Activated naive CD8-positive, alpha-beta T cell treated with anti-CD3 and anti-CD28 coated beads, Interleukin-2, amount 10 ng/mL, durations not matched to agents 7 days and 5 days (primary cell): ENCODE results near the gene KANTR. TPM values are rescaled to one million over a fixed set of nuclear protein-coding genes. Genes with fewer than 3 reads are reported as not detected.
A peak's percentile ranks its signal among the peaks of the same experiment; 100 is the strongest.

Experiments
- ATAC-seq: fragments of 150-1000 bp; cut with Tn5 transposase; one replicate; pipeline ENCODE4 v1.10.0; 2021; ENCODE audit warnings: low read depth, moderate library complexity
- POLR2A ChIA-PET: fragments of 350-600 bp; sonication (Branson Sonifier 250); formaldehyde crosslinking; loops from one replicate; lab custom pipeline; 2021; ENCODE audit warnings: antibody characterized with exemption; lab: Charles Lee
- DNase-seq: peaks from one replicate; pipeline ENCODE4 v3.0.0; 2021
- H3K27ac Mint-ChIP-seq: one replicate; pipeline ENCODE4 v1.8.0; 2022; ENCODE audit warnings: mild to moderate bottlenecking, mixed read lengths
- H3K27me3 Mint-ChIP-seq: one replicate; pipeline ENCODE4 v1.8.0; 2022; ENCODE audit warnings: mild to moderate bottlenecking, moderate library complexity, mixed read lengths
- H3K36me3 Mint-ChIP-seq: one replicate; pipeline ENCODE4 v1.8.0; 2021; ENCODE audit warnings: mild to moderate bottlenecking, mixed read lengths
- H3K4me1 Mint-ChIP-seq: one replicate; pipeline ENCODE4 v1.8.0; 2021; ENCODE audit warnings: mixed read lengths
- H3K4me3 Mint-ChIP-seq: one replicate; pipeline ENCODE4 v1.8.0; 2022; ENCODE audit warnings: mild to moderate bottlenecking, moderate library complexity, mixed read lengths
- H3K9me3 Mint-ChIP-seq: one replicate; pipeline ENCODE4 v1.8.0; 2021; ENCODE audit warnings: mixed read lengths
- total RNA-seq, 2 experiments: library from RNA; stranded (reverse); gene quantifications; one replicate each; pipeline ENCODE4 v1.2.3, GENCODE V29; 2021

Gene KANTR
- total RNA-seq, 2 experiments from 2014 or later: 14.2 to 16.1 TPM

GRCh38 chrX:53086464-53086863 lies 7.5 kb upstream of the KANTR start:
- H3K27me3 Mint-ChIP-seq: no peaks in the 10 kb centered on the region
- H3K27ac Mint-ChIP-seq: no peak overlapping the region
- POLR2A ChIA-PET: no interaction called here
- no peak overlapping the region for H3K4me3 Mint-ChIP-seq
- peaks cover 30% of the 10 kb centered on the region for H3K4me1 Mint-ChIP-seq
- H3K36me3 Mint-ChIP-seq: peaks cover 6% of the 10 kb centered on the region
- ATAC-seq (no peak), DNase-seq (no peak)
- no peaks in the 10 kb centered on the region for H3K9me3 Mint-ChIP-seq

- H3K27ac Mint-ChIP-seq: peak overlapping the region; percentile 21
- DNase-seq (no peak), ATAC-seq (no peak)
- POLR2A ChIA-PET: no interaction called here
- H3K36me3 Mint-ChIP-seq: peaks cover 6% of the 10 kb centered on the region
- no peaks in the 10 kb centered on the region for H3K27me3 Mint-ChIP-seq
- H3K9me3 Mint-ChIP-seq: no peaks in the 10 kb centered on the region
- no peak overlapping the region for H3K4me3 Mint-ChIP-seq
- peaks cover 30% of the 10 kb centered on the region for H3K4me1 Mint-ChIP-seq
These were observed 6.5 kb upstream of the KANTR start for GRCh38 chrX:53087388-53087831.

GRCh38 chrX:53088136-53088974 lies 5.6 kb upstream of the KANTR start:
- POLR2A ChIA-PET: no interaction called here
- ATAC-seq (peak; percentile 69), DNase-seq (peak; percentile 63)
- H3K9me3 Mint-ChIP-seq: no peaks in the 10 kb centered on the region
- peaks cover 26% of the 10 kb centered on the region for H3K4me1 Mint-ChIP-seq
- peaks cover 6% of the 10 kb centered on the region for H3K36me3 Mint-ChIP-seq
- no peaks in the 10 kb centered on the region for H3K27me3 Mint-ChIP-seq
- H3K27ac Mint-ChIP-seq: peak overlapping the region; percentile 86
- peak overlapping the region; percentile 87 for H3K4me3 Mint-ChIP-seq

GRCh38 chrX:53089224-53089842 lies 4.6 kb upstream of the KANTR start:
- Mint-ChIP-seq H3K36me3 (peaks cover 6% of the 10 kb centered on the region), H3K27me3 (no peaks in the 10 kb centered on the region), H3K4me3 (peak overlapping the region; percentile 87), H3K9me3 (no peaks in the 10 kb centered on the region), H3K27ac (no peak overlapping the region), H3K4me1 (peaks cover 19% of the 10 kb centered on the region)
- DNase-seq (no peak), ATAC-seq (no peak)
- POLR2A ChIA-PET: interaction anchor here (0.5 kb wide), 1 partner anchor 20 kb away, joined by 3 read pairs; no protein-coding TSS in a partner anchor

DNA sequence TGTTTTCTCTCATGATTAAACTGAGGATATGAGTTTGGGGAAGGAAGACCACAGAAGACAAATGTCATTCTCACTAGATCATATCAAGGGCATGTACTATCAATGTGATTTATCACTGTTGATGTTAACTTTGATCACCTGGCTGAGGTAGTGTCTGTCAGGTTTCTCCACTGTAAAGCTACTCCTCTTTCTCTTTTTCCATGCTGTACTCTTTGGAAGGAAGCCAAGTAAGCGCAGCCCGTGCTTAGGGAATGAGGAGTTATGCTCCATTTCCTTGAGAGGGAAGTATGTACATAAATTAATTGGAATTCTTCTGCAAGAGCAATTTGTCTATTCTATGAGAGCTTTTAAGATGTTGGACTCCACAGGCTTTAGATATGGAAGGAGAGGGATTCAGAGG lies 4.0 kb upstream of the KANTR start:
- no peak overlapping the region for H3K27ac Mint-ChIP-seq
- DNase-seq: no peak
- peaks cover 20% of the 10 kb centered on the region for H3K4me1 Mint-ChIP-seq
- POLR2A ChIA-PET: no interaction called here
- H3K36me3 Mint-ChIP-seq: peaks cover 6% of the 10 kb centered on the region
- H3K4me3 Mint-ChIP-seq: no peak overlapping the region
- no peaks in the 10 kb centered on the region for H3K27me3 Mint-ChIP-seq
- ATAC-seq: no peak
- no peaks in the 10 kb centered on the region for H3K9me3 Mint-ChIP-seq

DNA sequence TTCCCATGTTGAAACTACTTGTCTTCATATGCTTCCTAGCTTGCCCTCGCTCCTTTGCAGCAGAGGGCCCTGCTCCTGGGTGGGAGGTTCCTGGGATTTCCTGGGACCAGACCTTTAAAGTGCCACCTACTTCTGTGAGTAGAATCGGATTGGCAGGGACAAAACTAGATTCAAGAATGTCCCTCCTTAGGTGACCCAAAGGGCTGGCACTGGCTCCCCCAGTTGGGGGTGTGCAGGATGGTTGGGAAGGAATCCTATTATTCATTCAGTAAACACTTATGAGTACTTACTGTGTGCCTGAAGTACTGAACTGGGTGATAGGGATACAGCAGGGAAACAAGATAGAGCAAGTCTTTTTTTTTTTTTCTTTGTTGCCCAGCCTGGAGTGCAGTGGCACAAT lies 2.6 kb upstream of the KANTR start:
- no peaks in the 10 kb centered on the region for H3K9me3 Mint-ChIP-seq
- ATAC-seq: no peak
- peaks cover 21% of the 10 kb centered on the region for H3K4me1 Mint-ChIP-seq
- POLR2A ChIA-PET: interaction anchor here (0.7 kb wide), 1 partner anchor 331 kb away, joined by 3 read pairs; the partner anchor contains the start of genes RIBC1 and SMC1A
- H3K27ac Mint-ChIP-seq: no peak overlapping the region
- no peak overlapping the region for H3K4me3 Mint-ChIP-seq
- H3K36me3 Mint-ChIP-seq: peaks cover 3% of the 10 kb centered on the region
- no peak for DNase-seq
- H3K27me3 Mint-ChIP-seq: no peaks in the 10 kb centered on the region

GRCh38 chrX:53093177-53093655 lies 726 bp upstream of the KANTR start:
- Mint-ChIP-seq H3K4me3 (peak overlapping the region; percentile 90), H3K27ac (peak overlapping the region; percentile 88), H3K4me1 (peaks cover 17% of the 10 kb centered on the region), H3K27me3 (no peaks in the 10 kb centered on the region), H3K36me3 (peaks cover 3% of the 10 kb centered on the region), H3K9me3 (no peaks in the 10 kb centered on the region)
- peak; percentile 72 for DNase-seq
- POLR2A ChIA-PET: no interaction called here
- peak; percentile 53 for ATAC-seq

- no peaks in the 10 kb centered on the region for H3K27me3 Mint-ChIP-seq
These were observed 602 bp downstream of the KANTR start for GRCh38 chrX:53094582-53094905.

DNA sequence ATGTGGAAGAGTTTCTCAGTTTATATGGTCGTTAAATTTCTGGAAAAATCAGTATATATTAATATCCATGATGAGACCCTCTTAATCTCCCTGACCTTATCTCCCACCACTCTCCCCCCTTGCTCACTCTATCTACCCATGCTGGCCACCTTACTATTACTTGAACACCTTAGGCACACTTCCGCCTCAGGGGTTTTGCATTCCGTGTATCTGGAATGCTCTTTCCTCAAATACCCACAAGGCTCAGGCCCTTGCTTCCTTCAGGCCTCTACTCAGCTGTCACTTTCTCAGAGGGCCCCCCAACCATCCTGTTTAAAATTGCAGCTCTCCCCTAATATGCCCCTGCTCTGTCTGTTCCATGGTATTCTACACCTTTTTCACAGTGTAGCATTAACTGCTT lies 1.9 kb downstream of the KANTR start:
- H3K27me3 Mint-ChIP-seq: no peaks in the 10 kb centered on the region
- H3K9me3 Mint-ChIP-seq: no peaks in the 10 kb centered on the region
- no peak overlapping the region for H3K27ac Mint-ChIP-seq
- ATAC-seq (no peak), DNase-seq (no peak)
- peaks cover 8% of the 10 kb centered on the region for H3K4me1 Mint-ChIP-seq
- no peak overlapping the region for H3K4me3 Mint-ChIP-seq
- H3K36me3 Mint-ChIP-seq: peaks cover 1% of the 10 kb centered on the region
- POLR2A ChIA-PET: interaction anchor here (1.1 kb wide), 1 partner anchor 14 kb away, joined by 3 read pairs; the partner anchor contains the start of gene TSPYL2

More at GRCh38 chrX:53094582-53094905, 602 bp downstream of the KANTR start:
- H3K36me3 Mint-ChIP-seq: peaks cover 1% of the 10 kb centered on the region
- DNase-seq (no peak), ATAC-seq (no peak)
- peaks cover 8% of the 10 kb centered on the region for H3K4me1 Mint-ChIP-seq
- peak overlapping the region; percentile 90 for H3K4me3 Mint-ChIP-seq
- no peaks in the 10 kb centered on the region for H3K9me3 Mint-ChIP-seq
- POLR2A ChIA-PET: interaction anchor here (1.5 kb wide), 1 partner anchor 12 kb away, joined by 10 read pairs; the partner anchor contains the start of gene TSPYL2
- H3K27ac Mint-ChIP-seq: peak overlapping the region; percentile 88

- ATAC-seq (no peak), DNase-seq (no peak)
- Mint-ChIP-seq H3K4me3 (no peak overlapping the region), H3K27me3 (no peaks in the 10 kb centered on the region), H3K36me3 (peaks cover 8% of the 10 kb centered on the region), H3K4me1 (peaks cover 6% of the 10 kb centered on the region), H3K9me3 (no peaks in the 10 kb centered on the region), H3K27ac (no peak overlapping the region)
- POLR2A ChIA-PET: no interaction called here
These were observed 21.1 kb downstream of the KANTR start for GRCh38 chrX:53114864-53115549.

DNA sequence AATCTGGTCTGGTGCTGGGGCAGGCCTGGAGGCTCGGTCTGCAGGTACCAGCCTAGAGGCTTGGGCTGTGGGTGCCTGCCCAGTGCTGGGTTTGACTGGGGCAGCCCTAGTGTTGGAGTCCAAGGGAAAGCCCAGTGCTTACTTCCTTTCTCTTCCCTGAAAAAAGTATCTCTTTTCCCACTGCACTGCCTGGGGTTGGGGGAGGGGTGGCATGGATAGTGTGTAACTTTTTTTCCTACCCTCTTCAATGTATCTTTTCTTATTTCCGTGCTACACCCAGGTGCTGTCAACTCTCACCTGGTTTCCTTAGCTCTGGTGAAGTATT lies 21.6 kb downstream of the KANTR start:
- Mint-ChIP-seq H3K27ac (no peak overlapping the region), H3K9me3 (no peaks in the 10 kb centered on the region), H3K27me3 (no peaks in the 10 kb centered on the region), H3K4me1 (peaks cover 6% of the 10 kb centered on the region), H3K36me3 (peaks cover 8% of the 10 kb centered on the region), H3K4me3 (no peak overlapping the region)
- ATAC-seq (no peak), DNase-seq (no peak)
- POLR2A ChIA-PET: no interaction called here

DNA sequence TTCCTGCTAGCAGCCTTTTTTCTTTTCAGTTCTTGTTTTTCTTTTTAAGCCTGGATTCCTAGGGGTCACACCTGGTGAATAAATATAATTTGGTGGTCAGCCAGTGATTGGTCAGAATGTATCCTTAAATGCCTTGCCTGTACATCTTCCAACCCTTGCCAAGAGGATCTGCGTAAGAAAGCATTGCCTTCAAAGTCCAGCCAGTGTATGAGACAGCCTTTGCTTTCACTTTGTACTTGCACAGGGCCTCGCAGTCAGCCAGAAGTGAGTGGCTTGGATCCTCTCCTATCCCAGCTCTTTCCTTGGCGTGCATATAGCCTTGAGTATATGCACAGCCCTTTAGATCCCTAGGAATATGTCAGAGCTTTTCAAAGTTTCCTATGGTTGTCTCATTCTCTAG lies 22.2 kb downstream of the KANTR start:
- peaks cover 6% of the 10 kb centered on the region for H3K4me1 Mint-ChIP-seq
- no peaks in the 10 kb centered on the region for H3K9me3 Mint-ChIP-seq
- peak overlapping the region; percentile 23 for H3K27ac Mint-ChIP-seq
- H3K36me3 Mint-ChIP-seq: peaks cover 8% of the 10 kb centered on the region
- POLR2A ChIA-PET: no interaction called here
- no peak for DNase-seq
- no peak overlapping the region for H3K4me3 Mint-ChIP-seq
- no peaks in the 10 kb centered on the region for H3K27me3 Mint-ChIP-seq
- ATAC-seq: no peak

DNA sequence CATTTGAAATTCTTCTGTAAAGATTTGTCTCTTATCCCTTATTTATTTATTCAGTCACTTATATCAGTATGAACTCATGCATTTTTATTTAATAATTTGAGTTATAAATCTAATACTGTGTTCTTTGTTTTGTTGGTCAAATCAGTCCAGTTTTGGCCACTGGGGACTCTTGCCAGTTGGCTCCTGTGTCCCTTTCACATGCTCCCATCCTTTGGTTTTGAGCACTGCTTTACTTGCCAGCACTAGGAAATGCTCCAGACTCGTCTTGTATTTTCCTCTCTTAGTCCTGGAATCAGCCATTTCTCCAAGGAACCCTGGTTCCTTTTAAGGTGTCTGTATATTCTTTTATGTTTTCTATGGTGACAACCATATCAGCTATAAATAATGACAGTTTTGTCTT lies 28.1 kb downstream of the KANTR start:
- ATAC-seq (no peak), DNase-seq (no peak)
- POLR2A ChIA-PET: no interaction called here
- no peak overlapping the region for H3K4me3 Mint-ChIP-seq
- no peak overlapping the region for H3K27ac Mint-ChIP-seq
- H3K36me3 Mint-ChIP-seq: peaks cover 11% of the 10 kb centered on the region
- peaks cover 3% of the 10 kb centered on the region for H3K9me3 Mint-ChIP-seq
- H3K4me1 Mint-ChIP-seq: peaks cover 2% of the 10 kb centered on the region
- no peaks in the 10 kb centered on the region for H3K27me3 Mint-ChIP-seq
